ENCODE measurements around the gene FETUB.

The FETUB gene

DNA sequence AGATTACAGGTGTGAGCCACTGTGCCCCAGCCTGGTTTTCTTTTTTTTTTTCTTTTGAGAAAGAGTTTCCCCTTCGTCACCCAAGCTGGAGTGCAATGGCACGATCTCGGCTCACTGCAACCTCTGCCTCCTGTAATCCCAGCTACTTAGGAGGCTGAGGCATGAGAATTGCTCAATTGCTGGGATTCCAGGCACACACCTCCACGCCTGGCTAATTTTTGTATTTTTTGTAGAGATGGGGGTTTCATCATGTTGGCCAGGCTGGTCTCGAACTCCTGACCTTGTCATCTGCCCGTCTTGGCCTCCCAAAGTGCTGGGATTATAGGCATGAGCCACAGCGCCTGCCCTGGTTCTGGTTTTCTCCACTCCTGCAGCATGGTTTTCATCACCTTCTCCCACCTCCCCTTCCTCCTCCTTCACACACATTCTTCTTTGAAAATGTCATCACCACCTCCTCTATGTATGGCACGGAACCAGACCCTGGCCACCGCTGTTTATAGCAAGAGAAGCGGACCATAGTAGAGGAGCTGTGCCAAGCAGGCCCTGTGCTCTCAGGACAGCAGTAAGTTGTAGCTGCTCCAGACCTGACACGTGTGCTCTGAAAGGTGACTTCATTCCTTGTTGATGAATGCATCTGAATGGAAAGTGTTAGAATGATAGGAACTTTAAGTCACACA is 42.0 kb upstream of the FETUB start:
- peak; percentile 68 for DNase-seq (ENCODE audit: low read depth)
- TF ChIP-seq, protein P1, sequence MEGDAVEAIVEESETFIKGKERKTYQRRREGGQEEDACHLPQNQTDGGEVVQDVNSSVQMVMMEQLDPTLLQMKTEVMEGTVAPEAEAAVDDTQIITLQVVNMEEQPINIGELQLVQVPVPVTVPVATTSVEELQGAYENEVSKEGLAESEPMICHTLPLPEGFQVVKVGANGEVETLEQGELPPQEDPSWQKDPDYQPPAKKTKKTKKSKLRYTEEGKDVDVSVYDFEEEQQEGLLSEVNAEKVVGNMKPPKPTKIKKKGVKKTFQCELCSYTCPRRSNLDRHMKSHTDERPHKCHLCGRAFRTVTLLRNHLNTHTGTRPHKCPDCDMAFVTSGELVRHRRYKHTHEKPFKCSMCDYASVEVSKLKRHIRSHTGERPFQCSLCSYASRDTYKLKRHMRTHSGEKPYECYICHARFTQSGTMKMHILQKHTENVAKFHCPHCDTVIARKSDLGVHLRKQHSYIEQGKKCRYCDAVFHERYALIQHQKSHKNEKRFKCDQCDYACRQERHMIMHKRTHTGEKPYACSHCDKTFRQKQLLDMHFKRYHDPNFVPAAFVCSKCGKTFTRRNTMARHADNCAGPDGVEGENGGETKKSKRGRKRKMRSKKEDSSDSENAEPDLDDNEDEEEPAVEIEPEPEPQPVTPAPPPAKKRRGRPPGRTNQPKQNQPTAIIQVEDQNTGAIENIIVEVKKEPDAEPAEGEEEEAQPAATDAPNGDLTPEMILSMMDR (IDR thresholded peaks at IDR 0.05; ENCODE audit: low read length, missing control alignments): no peak
- no peak overlapping the region for H3K4me3 ChIP-seq (replicated peaks; ENCODE audit: low read depth, low read length)

DNA sequence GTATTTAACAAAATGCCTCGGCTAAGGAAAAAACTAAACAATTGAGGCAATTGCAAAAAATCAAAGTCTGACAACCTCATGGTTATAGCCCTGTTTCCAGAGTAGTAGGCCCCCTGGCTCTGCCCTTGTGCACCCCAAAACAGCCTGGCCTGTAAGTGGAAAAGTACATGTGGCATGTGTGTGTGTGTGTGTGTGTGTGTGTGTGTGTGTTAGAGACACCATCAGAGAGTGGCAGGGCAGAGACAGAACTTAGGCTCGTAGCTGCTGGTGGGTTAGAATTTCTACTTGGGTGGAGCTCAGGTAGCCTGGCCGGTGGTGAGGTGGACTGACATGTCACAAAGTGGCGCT is 41.4 kb upstream of the FETUB start:
- DNase-seq (ENCODE audit: low read depth): no peak
- TF ChIP-seq, protein P1 (IDR thresholded peaks at IDR 0.05; ENCODE audit: low read length, missing control alignments): no peak
- no peak overlapping the region for H3K4me3 ChIP-seq (replicated peaks; ENCODE audit: low read depth, low read length)

DNA sequence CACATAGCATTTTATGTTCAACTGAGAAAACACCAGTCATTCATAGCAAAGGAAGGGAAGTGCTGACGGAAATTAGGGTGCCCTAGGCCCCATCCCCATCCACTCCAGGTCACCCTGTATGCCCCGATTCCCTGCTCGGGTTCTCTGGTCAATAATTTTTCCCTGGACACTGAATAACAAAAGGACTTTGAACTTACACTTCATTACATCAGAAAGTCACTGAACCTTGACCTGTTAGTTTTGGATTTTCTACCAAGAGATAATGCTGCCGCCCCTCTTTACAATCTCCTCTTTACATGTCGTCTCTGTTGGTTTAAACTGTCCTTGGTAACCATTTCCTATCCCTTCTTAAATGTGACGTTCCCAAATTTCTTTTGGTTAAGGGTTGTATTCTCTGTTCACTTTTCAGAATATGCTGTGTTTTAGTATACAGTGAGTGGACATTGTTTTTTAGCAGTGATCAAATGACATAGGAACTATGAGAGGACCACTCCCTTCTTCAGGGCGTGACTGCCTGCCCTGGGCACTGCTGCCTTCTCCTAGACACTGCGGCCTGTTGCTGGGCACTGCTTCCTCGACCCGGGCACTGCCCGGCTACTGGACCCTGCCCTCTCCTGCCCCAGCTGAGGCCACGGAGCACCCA is 40.9 kb upstream of the FETUB start:
- TF ChIP-seq, protein P1 (IDR thresholded peaks at IDR 0.05; ENCODE audit: low read length, missing control alignments): no peak
- H3K4me3 ChIP-seq (replicated peaks; ENCODE audit: low read depth, low read length): no peak overlapping the region
- DNase-seq (ENCODE audit: low read depth): no peak

DNA sequence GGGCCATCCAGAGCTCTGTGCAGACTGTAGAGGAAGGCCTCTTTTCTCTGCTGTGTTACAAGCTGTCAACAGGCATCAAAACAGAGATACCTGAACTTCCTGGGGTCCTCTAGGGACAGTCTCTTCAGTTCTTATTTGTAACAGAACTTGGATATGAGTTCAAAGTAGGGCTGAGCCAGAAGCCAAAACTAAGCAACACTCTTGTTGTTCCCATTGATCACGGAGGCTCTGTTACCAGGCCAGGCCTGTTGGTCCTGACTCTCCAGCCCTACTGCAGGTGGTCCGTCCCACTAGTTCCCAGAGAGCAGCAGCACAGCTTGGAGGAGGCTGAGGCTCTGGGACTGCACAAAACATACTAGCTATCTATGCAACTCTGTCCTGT is 40.4 kb upstream of the FETUB start:
- no peak overlapping the region for H3K4me3 ChIP-seq (replicated peaks; ENCODE audit: low read depth, low read length)
- no peak for DNase-seq (ENCODE audit: low read depth)
- TF ChIP-seq, protein P1 (IDR thresholded peaks at IDR 0.05; ENCODE audit: low read length, missing control alignments): no peak

DNA sequence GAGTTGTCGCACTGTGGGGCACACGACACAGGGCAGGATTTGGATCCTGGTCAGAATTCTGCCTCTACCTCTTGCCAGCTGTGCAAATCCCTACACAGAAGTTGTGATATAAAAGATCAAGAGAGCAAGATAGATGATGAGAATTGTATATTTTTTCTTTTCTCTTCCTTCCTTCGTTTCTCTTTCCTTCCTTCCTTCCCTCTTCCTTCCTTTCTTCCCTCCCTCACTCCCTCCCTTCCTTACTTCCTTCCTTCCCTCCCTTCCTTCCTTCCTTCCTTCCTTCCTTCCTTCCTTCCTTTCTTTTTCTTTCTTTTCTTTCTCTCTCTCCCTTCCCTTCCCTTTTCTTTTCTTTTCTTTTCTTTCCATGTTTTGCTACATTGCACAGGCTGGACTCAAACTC is 39.3 kb upstream of the FETUB start:
- TF ChIP-seq, protein P1 (IDR thresholded peaks at IDR 0.05; ENCODE audit: low read length, missing control alignments): no peak
- H3K4me3 ChIP-seq (replicated peaks; ENCODE audit: low read depth, low read length): no peak overlapping the region
- no peak for DNase-seq (ENCODE audit: low read depth)

DNA sequence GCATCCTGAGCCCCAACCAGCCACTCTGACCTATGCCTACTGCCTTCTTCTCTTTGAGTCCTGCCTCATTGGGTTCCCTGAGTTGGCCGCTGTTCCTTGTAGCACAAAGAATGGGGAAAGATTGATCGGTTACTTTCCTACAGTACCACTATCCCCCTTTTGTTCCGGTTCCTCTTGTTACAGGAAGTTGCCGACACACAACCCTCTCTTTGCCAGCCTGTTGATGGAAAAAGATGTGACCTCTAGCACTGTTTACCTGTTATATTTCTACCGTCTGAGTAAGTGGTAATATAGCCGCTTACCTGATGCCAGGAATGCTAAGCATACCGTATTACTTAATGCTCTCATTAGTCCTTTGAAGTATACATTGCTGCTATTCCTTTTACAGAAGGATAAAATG is 37.0 kb upstream of the FETUB start:
- TF ChIP-seq, protein P1 (IDR thresholded peaks at IDR 0.05; ENCODE audit: low read length, missing control alignments): no peak
- no peak overlapping the region for H3K4me3 ChIP-seq (replicated peaks; ENCODE audit: low read depth, low read length)
- DNase-seq (ENCODE audit: low read depth): no peak

DNA sequence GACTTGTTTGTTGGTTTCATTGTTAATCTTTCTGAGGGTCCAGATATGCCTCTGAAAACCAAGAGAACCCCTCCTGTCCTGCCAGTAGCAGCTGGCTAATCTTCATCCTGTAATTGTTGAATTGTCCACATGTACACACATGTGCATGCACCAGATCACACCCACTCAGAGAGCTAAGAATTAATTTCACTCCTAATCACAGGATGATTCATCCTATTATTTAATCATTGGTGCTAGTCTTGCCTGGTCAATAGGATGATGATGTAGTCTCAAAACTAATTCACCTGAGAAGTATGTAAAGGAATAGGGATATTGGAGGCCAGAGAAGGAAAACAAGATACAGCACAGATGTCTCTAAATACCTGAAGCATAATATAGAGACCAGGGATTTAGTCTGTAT is 35.1 kb upstream of the FETUB start:
- no peak for DNase-seq (ENCODE audit: low read depth)
- H3K4me3 ChIP-seq (replicated peaks; ENCODE audit: low read depth, low read length): no peak overlapping the region
- TF ChIP-seq, protein P1 (IDR thresholded peaks at IDR 0.05; ENCODE audit: low read length, missing control alignments): no peak

All from fibroblast of pulmonary artery (primary cell).